Measurements from ENCODE around the gene LRCH1.

The LRCH1 gene

DNA sequence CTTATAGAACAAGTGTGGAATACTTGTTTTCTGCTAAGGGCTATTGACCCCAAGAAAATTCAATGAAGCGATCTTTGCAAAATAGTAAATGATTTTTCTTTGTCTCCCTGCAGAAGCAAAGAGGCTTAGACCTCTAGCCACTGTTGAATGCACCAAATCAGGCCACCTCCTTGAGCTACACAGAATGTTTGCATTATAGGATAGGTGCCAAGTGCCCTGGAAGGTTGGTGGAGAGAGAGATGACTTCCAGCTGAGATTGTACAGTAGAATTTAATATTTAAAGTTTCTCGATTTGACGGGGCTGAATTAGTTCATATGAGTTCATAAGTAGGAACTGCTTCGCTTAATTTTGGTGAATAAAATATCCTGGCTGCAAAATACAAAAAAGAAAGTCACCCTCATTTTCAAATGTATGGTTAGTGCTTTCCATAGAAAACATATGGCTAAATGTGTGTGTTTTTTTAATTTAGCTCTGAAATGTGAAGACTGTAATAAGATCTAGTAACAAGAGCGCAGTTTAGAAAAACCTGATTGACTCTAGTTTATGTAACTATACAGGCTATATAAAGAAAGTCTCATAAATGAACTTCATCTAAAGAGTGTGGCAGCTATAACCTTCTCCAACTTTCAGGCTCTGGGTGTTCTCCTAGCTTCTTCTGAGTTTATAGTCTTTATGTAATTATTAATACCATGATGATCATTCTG, 41.6 kb downstream of the LRCH1 start:
- no peak for DNase-seq

- no peak for DNase-seq
These were observed 42.3 kb downstream of the LRCH1 start for GRCh38 chr13:46595136-46595884.

DNA sequence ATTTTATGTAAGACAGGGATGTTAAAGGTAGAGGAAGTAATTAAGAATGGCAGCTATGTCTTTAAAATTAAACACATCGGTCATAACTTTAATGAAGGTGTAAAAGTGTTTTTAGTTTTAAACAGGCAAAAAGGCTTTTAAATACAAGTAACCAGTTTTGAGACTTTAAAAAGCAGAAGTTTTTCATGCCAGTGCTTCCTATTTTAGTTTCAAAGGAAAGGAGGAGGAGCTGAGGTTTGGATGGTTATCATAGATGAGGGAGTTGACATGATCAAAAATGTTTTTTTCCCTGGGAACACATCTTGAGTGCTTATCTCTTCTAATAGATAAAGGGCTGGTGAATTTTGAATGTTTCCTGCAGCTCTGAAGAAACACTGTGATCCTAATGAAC, 42.9 kb downstream of the LRCH1 start:
- no peak for DNase-seq

DNA sequence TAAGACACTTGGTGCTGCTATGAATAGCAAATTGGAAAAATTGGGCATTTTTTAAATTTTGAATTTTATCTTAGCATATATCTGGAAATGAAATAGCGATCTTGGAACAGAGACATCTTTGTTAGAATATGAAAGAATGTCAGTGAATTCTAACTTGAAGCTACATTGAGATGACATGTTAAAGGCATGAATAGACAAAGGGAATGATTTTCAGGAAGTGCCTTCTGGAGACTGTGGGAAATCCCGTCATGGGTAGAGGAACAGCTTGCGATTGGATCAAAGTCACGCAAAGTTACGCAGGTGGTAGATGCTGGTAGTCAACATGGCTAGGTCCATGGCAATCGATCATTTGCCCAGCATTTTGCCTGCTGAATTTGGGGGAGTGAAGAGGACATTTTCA, 43.5 kb downstream of the LRCH1 start:
- DNase-seq, result no peak

DNA sequence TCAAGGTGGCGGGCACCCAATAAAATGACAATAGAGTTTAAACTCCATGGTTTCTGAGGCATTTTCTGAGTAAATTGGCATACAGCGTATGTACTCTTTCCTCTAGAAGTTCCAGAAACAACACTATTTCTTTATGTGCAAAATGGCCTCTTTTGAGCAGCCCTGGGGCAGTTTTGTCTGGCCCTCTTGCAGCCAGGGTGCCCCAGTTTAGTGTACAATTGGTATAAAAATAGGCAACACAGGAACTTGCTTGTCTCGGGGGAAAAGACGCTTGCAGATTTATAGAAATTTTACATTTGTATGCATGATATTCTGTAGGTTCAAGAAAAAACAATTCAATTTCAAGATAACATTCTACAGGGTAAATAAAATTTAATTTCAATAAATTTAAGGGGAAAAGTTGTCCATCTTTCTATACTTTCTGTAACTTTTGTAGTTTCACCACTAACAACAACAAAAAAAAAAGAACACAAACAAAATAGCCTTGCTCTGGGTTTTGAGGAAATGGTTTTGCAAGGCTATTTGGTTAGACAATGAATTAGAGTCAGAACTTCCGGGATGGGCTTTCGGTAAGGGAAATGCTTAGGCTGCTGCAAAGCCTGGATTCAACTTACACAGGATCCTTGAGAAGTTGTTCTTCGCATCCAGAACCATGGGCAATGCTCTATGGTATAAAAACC, 45.3 kb downstream of the LRCH1 start:
- no peak for DNase-seq

- no peak for DNase-seq
These were observed 45.8 kb downstream of the LRCH1 start for GRCh38 chr13:46598820-46599180.

DNA sequence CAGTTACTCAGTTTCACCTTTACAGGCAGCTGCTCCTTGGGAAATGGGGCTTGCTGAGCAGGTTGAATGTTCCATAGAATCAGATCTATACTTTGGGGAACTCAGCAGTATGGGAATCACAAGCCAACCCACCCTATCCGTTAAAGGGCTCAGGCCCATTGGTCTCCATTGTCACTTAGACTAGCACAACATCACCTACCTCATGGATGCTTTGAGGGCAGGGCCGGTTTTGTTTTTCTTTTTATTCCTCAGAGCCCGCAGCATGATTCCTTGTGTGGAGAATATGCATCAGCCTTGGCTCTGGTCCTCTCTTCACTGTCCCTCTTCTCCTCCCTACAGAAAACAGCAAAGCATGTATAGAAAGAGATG, 48.0 kb downstream of the LRCH1 start:
- no peak for DNase-seq

DNA sequence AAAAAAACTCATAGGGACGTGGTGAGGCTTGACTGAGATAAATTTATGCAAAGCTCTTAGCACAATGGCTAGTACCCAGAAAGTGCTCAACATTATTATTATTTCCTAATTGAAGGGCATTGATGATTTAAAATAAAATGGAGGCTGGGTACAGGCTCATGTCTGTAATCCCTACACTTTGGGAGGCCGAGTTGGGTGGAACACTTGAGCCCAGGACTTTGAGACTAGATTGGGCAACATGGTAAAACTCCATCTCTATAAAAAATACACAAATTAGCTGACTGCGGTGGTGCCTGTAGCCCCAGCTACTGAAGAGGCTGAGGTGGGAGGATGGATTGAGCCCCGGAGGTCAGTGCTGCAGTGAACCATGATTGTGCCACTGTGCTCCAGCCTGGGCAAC, 49.6 kb downstream of the LRCH1 start:
- DNase-seq, result no peak

GRCh38 chr13:46603165-46603603, 50.2 kb downstream of the LRCH1 start:
- DNase-seq, result no peak

DNA sequence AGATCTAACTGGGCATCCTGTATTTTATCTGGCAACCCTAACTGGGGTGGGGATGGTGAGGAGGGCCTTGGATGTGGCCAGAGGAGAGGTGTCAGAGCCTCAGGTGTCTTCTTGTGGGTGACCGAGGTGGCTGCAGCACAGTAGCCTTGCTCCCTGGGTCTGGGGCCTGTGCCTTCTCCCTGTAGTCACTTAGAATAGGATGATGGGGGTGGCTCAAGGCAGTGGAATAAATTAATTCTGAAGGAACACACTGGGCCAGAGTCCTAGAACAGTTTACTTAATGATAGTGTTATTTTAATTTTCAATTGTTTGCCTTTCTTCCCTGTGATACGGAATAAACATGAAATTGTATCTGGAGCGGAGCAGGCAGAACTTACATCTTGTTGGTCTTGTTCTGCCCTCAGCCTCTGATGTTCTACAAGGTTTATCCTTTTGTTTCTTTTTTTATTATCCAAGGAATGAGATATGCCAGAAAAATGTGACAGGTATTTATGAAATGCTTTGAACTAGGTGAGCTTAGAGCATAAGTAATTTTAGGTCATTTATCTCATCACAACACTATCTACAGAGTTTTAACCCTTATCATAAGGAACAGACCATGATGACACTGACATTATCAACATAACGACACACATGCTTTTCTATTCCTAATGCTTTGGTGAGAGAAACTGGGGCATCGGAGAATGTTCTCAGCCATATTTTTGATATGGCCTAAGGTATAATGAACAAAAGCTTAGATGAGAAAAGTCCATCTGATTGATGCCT, 51.4 kb downstream of the LRCH1 start:
- DNase-seq, result no peak

DNA sequence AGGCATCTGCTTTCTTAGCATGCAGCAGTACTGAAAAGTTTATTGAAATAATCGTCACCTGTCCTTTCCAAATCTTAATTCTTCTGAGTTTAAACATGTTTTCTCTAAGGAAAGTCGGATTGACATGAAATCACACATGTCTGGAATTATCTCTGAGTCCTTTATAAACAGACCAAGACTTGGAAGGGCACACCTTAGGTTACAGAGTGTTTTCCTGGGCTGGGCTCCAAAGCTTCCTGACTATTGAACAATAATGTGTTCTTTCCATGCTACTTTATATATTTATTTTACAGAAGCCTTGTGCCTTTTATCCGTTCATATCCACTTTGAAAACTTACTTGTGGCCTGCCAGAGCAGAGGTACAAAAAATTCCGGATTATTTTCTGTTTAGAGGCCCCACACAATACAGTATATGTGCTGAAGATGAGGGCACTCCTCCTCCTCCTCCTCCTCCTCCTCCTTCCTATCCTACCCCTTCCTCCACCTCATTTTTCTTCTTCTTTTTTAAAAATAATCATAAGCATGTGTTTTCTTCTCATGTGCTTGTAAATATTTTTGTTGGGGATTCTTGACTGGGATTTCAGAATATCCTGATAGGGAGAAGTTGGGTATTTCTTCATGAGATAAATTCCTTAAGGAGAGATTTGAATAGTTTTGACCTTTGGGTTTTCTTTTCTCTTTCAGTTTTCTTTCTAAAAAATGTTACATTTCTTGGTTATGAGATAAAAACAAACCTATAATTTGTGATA, 52.3 kb downstream of the LRCH1 start:
- DNase-seq, result no peak

DNA sequence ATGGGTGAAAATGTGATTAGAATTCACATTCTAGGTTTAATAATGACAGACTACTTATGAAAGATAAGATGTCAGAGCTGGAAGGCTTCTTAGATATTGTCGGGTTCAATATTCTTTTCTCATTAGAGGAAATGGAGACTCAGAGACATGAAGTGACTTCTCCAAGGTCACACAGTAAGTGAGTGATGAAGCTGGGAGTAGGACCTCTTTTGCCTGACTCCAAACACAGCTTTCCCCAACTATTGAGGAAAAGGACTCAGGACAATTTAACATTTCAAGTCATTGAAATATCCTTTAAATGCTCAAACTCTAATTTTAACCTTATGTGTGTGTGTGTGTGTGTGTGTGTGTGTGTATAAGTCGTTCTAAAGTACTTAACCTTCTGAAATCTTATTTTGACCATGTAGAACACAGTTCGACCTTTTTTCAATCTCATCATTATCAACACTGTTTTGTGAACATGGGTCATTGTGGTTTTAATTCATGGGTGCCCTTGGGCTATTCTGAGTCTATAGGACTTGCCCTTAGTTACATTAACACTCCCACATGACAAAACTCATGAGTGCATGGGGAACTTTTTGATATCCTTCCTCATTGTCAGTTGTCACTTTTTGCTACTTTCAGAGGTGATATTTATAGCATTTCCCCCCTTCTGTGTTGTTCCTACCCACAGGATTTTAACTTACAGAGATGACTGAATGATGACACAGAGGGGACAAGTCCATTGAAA, 53.0 kb downstream of the LRCH1 start:
- no peak for DNase-seq

GRCh38 chr13:46606970-46607369, 54.0 kb downstream of the LRCH1 start:
- DNase-seq, result no peak

GRCh38 chr13:46607768-46608564, 55.0 kb downstream of the LRCH1 start:
- DNase-seq, result no peak

GRCh38 chr13:46609052-46609451, 56.1 kb downstream of the LRCH1 start:
- DNase-seq, result no peak

DNA sequence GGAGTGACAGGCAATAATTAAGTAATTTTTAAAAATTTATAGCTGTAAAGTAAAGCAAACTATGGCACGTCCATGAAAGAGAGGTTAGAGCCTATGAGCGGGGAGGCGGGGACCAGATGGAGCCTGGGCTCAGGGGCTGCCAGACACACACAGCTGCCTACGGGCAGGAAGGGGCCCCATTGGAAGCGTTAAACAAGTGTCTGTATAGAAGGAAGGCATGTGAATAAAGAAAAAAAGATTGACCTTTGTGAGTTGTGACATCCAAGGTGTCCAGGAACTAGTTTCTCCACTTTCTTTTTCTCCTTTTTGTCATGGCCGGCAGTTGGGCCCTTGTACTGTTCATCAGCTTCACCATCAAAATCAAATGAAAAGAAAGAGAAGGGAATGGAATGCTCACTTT, 56.8 kb downstream of the LRCH1 start:
- DNase-seq, result no peak

DNA sequence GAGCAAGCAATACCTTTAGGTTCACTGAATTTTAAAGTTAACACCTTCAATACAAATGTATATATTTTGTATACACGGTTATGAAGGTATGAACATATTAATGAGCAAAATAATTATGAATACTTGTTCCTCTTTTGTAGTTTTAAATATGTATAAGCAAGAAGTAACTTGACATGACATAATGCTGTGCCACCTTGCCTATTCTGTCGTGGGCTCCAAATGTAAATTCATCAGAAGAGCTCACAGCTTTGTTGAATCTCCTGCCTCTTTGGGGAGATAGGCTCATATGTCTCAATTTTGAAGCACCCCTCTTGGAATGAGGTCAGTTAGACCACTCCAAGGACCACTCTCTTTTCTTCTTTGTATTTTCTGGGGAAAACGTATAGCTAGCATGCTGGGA, 59.3 kb downstream of the LRCH1 start:
- no peak for DNase-seq

DNA sequence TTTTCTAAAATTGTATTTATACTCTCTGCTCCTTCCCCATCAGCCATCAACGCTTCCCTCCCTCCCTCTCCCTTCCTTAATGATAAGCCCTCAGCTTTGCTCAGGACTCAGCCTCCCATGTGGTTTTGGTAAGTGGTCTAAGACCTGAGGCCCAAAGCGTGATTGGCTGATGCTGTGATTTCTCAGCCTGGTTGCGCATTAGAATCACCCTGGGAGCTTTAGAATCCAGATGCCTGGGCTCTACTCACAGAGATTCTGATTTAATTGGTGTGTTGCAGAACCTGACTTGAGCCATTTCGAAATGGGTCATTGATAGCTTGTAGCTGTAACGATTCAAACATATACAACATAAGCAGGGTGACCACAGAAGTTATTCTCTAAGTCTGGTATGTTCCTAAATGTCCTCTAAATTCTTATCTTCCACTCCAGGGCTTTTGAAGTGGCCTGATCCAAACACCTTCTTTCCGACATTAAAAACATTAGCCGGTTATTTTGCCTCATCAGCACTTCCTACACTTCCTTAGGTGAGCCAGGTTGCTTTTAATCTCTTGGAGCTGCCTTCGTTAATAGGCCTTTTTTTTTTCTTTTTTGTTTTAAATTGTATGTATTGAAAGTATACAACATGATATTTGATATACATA, 60.6 kb downstream of the LRCH1 start:
- DNase-seq, result no peak

- DNase-seq, result peak; percentile 69
These were observed 61.6 kb downstream of the LRCH1 start for GRCh38 chr13:46614582-46614981.

DNA sequence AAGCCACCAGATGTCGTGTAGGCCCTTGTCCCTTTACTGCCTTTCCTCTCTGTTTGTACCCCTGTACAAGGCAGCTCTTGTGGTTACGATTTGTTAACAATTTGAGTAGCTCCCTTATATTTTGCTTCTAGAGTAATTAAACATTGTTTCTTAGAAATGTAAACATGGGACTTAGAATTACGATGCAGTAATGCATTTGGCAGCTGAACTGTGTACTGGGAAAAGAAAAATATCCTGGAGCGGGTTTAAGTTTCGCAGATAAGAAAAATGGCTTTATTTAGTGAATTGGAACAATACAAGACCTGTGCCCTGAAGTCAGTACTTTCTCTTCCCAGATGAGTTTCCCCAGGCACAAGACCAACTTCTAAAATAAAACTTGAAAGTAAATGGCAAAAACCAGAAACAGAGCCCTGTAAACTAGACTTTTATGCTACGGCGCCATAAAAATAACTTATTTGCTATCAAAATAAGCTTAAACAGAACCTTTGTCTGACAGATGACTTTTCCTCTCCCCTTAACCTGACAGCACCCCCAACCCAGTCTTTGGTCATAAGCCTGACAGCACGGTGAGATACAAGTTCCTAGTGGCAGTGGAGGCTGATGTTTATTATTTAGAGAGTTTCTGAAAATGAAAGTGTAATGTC, 63.0 kb downstream of the LRCH1 start:
- no peak for DNase-seq

Measured in fibroblast of skin of scalp (primary cell).